G401.6 (cell line): Measurements from ENCODE around the gene WNK3.
"Not testable (repeated sequence)": the region's sequence is repeated elsewhere in the genome, so short reads cannot be mapped to it uniquely, and the experiment has no call there.

Experiments
- FAIRE-seq: peaks from 2 replicates; lab custom pipeline; 2012; peaks lifted over from hg19 to GRCh38; lab: Jason Lieb, UNC

The WNK3 gene

DNA sequence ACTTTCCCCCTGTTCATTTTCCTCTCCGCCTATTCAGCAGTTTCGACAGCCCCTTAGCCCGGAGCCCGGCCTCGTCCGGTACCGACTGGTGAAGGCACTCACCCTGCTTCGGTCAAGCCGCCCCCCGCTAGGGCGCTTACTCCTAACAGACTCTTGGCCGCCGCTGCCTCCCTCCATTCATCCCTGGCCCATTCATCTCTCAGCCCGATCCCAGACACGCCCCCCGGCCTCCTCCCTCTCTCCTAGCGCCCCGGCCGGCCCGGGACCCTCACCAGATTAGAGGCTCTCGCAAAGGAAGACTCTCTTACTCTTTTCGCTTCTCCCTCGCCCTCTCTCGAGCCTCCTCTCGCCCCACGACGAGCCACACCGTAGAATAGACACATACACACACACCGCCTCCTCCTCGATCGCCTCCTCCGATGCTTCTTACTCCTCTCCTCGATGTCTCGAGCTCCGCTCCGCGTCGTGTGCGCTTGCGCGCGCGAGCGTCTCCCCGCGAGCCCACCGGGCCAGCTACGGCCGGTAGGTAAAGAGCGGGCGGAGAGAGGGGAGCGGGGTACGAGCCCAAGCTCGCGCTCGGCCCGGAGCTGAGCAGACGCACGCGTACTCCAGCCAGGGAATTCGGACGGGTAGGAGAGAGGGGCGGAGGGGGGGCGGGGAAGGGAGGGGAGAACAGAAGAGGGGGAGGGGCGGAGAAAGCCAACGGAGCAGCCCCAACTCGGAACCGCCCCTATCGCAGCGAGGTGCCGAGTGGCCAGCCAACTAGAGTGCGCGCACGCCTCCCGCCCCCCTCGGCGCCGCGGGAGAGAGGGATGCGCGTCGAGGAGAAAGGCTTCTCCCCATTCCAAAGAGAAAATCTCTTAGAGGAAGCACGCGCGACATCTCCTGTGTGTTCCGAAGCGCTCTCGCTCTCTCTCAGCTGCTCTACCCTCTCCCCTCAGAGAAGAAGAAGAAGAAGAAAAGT is at the start of gene WNK3:
Gene WNK3 (minus strand): TSS at position 633 of the 964 bp plus-strand sequence.
- peak; percentile 33 for FAIRE-seq

DNA sequence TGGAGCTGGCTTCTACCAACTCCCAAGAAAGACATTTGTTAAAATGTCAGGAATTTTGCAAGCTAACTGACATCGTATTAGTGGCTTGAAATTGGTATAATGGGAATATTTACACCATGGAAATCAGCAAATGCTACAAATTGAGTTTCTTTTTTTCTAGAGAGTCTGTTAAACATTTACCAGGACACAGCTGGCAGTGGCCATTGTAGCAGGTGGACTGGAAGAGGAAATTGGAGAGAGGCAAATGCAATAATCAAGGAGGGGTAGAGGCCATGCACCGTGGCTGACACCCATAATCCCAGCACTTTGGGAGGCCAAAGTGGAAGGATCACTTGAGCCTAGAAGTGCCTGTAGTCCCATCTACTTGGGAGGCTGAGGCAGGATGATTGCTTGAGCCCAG is 49.4 kb upstream of the WNK3 start:
- FAIRE-seq: no peak

DNA sequence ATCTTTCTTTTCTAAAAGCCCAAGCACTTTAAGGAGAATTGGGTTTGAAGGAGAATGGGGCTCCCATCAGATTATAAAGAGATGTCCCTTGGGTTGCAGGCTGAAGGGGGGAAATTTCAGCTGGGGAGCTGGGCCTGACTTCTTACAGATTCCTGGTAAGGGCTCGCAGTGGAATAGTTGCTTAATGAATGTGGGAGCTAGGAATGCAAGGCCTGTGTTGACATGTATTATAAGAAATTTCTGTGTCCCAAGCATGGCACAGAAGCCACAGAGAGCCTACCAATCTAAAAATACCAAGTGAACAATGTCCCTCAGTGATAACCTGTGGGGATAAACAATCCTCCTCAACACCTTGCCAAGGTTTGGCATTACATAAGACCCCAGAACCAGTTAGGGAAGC is 39.3 kb upstream of the WNK3 start:
- FAIRE-seq: no peak

DNA sequence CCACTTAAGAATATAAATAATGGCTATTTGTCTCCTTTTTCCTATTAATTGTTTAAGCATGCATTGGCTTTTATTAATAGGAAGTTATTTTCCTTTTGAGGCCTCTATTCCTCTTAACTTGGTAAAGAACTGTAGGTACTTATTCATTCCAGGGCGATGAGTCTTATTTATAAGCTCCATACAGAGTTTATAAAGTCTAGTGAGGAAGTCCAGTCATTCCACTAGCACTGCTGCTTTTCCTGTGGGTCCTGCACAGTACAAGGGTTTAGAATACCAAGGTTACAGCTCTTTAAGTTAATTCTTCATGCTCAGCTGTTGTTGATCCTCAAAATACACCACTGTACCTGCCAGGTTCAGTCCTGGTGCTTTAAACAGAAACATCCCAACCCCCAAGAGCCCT is 28.5 kb upstream of the WNK3 start:
- FAIRE-seq: no peak

DNA sequence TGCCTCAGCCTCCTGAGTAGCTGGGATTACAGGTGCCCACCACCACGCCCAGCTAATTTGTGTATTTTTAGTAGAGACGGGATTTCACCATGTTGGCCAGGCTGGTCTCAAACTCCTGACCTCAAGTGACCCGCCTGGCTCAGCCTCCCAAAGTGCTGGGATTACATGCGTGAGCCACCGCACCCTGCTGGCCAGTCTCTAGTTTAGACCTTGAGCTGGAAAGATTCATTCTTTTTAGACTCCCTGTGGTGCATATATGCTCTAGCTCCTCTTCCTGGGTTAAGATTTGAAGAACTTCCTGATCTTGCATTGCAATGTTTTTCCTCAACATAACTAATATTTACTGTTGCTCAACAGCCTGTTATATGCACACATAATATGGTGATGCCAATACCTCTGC is 26.8 kb upstream of the WNK3 start:
- not testable (repeated sequence) for FAIRE-seq

DNA sequence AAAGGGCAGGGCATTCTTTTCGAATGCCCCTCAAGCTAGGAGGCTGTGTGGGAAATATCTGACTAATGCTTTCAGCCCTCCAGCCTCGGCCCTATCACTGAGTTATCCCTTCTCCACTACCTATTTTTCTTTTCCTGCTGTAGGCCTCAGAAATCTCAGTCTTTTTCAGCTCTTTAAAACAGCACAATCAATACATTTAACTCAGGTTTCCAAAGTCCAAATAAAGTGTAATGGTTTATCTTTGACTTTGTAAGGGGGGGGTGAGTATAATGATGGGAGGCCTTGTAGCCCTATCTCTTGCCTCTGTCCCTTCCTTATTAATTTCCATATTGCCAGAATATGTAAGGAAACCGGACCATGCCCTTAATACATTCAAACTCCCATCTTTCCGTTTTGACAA is 1.6 kb upstream of the WNK3 start:
- no peak for FAIRE-seq

DNA sequence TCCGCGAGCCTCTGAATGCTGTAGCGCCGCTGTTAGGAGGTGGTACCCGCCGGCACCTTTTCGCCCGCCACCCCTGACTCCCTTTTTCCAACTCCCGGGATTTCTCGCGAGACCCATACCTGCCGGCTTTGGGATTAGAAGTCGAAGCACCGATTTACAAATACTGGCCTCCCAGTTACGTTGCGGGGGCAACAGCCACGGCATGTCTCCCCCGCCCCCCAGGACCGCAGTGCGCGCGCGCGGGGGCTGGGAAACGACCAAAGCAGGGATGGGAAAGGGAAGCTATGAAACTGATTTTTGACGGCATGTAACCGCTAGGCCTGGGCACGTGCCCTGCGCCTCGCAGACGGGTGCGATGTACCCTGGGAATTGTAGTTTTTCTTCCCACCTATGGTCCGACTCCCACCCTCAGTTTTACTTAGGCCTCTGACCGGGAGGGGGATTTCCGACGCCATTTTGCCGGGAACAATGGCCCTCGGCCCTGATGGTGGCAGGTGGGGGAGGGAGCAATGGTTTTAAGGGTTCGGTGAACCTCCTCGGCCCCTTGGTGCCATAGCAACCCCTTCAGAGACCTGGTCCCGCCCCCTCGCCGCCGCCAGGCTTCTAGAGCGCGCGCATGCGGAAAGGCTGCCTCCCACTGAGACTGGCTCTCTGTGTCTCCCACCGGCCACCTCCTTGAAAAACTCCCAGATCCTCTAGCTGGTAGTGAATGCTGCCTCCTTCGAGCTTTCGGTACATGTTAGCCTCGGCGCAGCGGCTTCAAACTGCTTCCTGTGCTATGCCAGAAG is 772 bp upstream of the WNK3 start:
- no peak for FAIRE-seq

DNA sequence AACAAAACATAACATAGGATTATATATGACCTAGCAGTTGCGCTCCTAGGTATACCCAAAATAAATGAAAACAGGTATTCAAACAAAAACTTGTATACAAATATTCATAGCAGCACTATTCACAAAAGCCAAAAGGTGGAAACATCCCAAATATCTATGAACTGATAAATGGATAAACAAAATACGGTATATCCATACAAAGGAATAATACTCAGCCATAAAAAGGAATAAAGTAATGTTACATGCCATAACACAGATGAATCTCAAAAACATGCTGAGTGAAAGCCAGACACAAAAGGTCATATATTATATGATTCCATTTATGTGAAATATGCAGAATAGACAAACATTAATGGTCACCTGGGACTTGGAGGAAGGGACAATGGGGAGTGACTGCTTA is 5.2 kb downstream of the WNK3 start:
- FAIRE-seq: no peak

DNA sequence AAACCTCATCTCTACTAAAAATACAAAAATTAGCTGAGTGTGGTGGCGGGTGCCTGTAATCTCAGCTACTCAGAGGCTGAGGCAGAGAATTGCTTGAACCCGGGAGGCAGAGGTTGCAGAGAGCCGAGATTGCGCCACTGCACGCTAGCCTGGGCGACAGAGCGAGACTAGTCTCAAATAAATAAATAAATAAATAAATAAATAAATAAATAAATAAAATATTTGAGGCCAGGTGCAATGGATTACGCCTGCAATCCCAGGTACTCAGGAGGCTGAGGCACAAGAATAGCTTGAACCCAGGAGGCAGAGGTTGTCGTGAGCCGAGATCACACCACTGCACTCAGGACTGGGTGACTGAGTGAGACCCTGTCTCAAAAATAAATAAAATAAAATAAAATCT is 20.5 kb downstream of the WNK3 start:
- not testable (repeated sequence) for FAIRE-seq

DNA sequence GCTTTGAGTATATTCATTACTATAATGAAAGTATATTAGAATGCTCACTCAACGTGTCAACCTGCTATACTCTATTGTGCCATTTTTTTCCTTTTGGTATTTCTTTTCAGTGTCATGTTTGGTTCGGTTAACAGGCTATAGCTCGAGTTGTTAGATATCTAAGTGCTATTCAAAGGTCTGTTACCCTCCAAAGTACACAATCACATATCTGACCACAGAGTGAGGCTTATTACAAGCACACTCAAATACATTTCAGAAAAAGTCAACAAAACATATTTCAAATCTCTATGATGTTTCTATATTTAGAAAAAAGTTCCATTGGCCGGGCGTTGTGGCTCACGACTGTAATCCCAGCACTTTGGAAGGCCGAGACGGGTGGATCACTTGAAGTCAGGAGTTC is 32.8 kb downstream of the WNK3 start:
- no peak for FAIRE-seq

DNA sequence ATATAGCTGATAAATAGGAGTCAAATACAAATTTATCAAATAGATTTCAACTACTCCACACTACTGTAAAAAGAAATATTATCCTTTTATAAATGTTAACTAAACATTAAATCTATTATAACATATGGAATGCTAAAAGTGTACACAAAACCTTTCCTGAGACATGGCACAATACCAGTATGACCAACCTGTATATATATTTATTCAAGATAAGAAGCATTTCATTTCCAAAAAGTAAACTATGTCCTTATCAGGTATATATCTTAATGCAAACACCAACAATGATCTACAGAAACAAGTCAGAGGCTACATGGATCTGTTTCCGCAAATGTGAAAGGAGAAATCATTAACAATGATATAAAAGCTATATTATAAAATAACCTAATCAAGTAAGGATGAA is 37.8 kb downstream of the WNK3 start:
- FAIRE-seq: peak; percentile 34

DNA sequence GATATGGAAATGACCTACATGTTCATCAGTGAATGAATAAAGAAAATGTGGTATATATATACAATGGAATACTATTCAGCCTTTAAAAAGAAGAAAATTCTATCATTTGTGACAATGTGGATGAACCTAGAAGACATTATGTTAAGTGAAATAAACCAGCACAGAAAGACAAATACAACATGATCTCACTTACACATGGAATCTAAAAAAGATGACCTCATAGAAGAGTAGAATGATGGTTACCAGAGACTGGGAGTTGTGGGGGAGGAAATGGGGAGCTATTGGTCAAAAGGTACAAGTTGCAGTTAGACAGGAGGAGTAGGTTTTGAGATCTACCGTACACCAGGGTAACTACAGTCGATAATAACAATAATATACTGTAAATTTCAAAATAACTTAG is 51.5 kb downstream of the WNK3 start:
- FAIRE-seq: no peak

DNA sequence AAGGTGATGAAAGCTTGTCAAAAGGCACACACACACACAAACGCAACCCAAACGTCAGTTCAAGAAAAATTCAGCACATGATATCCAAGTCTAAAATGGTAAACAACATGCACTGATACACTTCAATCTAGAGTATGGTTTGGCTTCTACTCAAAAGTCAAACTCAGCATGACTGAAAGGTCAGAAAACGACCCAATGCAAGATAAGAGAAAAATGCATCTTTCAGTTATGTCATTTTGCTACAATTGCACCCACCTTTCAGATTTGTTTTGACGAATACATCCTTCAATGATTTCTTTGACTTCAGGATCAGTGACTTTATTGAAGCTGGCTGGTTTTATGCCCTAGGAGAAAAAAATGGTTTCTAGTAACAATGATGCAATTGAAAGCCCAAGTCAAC is 56.3 kb downstream of the WNK3 start:
- no peak for FAIRE-seq

DNA sequence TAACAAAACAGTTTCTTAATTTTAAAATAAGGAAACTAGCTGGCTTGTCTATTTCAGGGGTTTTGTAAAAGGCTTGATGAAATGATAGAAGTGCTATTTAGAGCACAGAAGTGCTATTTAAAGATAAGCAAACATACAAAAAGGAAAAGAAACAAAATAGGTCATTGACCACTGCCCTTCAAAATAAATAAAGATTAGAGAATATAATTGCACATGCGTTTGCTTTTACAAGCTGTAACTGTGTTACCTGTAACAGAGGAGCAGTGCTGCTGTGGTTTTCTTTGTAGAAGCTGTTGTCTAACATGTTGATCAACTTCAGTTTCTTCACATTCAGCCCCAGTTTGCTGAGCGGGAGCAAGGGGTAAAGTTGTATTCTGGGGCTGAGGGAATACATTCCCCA is 63.5 kb downstream of the WNK3 start:
- FAIRE-seq: no peak

DNA sequence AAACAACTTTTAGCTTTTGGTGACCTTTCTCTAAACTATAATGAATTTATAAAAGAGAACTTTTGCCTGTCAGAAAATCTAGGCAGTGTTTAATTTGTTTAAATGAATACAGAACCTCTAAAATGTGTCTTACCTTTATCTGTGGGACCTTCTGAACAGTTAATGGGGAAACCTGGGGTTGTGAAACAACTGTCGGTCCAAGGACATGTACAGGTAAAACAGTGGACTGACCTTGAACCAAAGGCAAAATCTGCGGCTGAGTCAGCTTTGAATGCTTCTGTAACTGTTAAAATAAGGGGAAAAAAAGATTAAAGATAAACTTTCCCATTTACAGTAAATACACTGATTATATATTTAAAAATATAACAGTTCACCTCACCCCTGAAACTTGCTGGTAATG is 65.1 kb downstream of the WNK3 start:
- no peak for FAIRE-seq

DNA sequence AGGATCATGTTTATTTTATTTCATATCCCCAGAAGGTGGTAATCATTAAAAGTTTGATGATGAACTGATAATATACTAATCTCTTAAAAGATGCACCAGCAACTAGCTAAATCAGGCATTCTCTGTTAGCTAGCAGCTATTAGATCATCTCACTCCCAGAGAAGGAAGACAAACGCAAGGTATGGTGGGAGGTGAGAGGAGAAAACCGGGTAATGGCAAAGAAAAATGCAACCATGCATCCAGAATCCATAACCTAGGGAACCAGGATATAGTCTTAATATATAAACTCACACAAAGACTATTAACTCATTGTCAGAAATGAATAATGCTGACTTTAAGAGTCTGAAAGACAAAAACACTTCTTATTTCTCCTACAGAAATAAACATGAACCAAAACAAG is 66.1 kb downstream of the WNK3 start:
- no peak for FAIRE-seq

DNA sequence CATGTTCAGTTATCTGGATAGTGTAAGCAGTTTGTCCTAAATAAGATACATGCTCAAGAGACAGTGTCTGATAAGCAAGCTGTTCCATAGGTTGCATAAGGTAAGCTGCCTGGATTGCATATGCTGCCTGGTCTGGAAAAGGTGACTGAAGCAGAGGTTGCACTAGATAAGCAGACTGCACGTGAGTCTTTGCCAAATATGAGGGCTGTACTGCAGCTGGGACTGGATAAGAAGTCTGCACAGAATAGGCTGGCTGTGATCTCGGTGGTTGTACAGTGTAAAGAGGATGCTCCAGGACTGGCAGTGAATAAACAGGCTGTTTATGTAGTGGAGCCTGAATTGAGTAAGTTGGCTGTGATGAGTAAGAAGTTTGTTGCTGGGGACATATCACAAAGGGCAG is 68.9 kb downstream of the WNK3 start:
- no peak for FAIRE-seq

DNA sequence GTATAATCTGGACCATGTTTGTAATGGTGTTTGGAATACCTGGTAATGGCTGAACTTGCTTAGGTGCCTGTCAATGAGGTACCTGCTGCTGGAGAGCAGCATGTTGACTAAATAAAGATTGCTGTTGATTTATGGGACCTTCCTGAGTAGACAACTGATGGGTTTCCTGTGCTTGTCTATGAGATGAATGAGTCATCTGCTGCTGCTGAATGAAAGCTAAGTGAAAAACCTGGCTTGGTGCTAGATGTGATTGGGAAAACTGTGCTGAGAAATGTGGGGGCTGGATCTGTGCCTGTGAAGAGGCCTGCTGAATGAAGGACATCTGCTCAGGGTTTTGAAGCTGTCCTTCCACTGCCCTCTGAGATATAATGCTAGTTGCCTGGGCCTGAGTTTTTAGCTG is 69.6 kb downstream of the WNK3 start:
- FAIRE-seq: no peak

DNA sequence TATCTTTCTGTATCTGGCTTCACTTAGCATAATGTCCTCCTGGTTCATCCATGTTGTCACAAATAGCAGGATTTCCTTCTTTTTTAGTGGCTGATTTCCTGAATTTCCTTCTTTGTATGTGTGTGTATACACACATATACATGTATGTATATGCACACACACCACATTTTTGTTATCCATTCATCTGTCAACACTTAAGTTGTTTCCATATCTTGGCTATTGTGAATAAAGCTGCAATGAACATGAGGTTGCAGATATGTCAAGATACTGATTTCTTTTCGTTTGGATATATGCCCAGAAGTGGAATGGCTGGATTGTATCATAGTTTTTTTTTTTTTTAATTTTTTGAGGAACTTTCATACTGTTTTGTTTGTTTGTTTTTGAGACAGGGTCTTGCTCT is 76.2 kb downstream of the WNK3 start:
- FAIRE-seq: no peak

DNA sequence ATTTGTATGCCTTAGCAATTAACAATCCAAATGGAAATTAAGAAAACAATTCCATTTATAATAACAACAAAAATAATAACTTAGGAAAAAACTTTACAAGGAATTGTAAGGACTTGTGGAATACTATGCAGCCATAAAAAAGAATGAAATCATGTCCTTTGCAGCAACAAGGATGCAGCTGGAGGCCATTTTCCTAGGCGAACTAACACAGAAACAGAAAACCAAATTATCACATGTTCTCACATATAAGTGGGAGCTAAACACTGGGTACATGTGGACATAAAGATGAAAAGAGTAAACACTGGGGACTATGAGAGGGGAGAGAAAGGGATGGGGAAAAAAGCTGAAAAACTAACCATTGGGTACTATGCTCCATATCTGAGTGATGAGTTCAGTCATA is 77.4 kb downstream of the WNK3 start:
- FAIRE-seq: no peak

DNA sequence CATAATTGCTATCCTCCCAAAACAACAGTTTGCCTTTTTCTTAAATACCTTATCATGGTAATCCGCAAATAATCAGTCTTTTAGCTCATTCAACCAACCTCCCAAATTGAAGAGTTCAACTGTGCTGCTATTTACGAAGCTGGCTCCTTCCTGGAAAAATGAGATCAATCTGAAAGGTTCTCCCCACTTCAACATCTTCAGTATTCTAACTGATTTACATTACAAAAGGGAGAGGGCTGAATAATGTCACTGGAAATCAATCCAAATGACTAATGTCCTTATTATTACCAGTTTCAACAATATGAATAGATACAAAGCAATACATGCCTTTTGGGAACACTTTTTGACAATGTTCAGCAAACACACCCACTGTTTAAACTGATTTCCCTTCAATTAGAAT is 86.2 kb downstream of the WNK3 start:
- no peak for FAIRE-seq

DNA sequence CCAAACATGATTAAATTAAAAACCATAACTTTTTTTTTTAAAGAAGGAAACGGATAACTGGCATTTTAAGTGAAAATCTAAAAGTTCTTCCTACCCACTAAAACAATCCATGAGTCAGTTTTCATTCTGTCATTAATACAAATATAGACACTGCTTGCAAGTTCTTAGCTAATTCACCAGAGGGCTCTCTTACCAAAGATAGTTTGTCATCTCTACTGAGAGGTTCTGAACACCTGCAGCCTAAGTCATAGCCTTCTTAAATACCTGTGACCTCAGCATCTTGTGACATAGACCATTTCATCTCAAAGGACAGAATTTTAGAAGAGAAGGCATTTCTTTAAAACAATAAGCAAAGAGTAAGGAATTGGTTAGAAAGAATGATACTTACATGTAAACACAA is 109.5 kb downstream of the WNK3 start:
- peak; percentile 94 for FAIRE-seq

DNA sequence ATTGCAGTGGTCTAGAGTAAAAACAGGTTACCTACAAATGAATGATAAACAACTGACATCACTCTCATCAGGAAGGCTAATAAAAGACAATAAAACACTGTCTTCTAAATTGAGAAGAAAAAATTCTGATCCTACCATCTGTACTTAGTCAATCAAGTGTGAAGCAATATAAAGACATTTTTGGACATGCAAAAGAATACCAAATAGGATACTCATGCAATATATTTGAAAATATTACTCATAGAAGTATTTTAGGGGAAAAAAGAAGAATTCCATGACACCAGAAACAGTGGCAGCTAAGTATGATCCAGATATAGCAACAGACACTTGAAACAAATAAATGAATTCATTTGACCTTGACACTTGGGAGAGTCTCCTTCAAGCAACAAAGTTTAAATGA is 111.0 kb downstream of the WNK3 start:
- FAIRE-seq: no peak

DNA sequence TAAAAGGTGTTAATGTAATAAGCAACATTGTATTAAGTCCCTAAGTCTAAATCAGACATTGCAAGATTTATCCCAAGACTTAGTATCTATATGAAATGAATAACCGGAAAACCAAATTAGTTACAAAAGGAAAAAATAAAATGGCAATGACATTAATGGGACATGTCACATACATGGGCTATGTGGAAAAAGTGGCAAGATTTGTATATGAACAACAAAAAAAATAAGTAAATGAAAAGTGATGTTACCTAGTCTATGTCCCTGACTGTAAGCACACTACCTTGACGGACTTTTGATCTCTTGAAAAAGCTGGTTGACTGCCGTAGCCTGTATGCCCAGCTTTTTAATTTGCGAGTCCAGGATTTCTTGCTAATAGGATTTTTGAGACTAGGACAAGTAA is 119.3 kb downstream of the WNK3 start:
- FAIRE-seq: no peak
